Stimulated activated CD4-positive, alpha-beta T cell treated with anti-CD3 and anti-CD28 coated beads, Interleukin-2, amount 100 ng/mL, for 4 hours (primary cell): ENCODE measurements around the gene LEO1.

ENCODE experiments used
- DNase-seq: peaks from one replicate; pipeline ENCODE4 v3.0.0-alpha.2; 2020; ENCODE audit warnings: low read depth

The LEO1 gene

GRCh38 chr15:51931016-51931415 lies 40.6 kb downstream of the LEO1 start:
- no peak for DNase-seq

GRCh38 chr15:51926809-51927208 lies 44.8 kb downstream of the LEO1 start:
- no peak for DNase-seq

- no peak for DNase-seq
Observed at GRCh38 chr15:51924156-51925068, 47.2 kb downstream of the LEO1 start.

- no peak for DNase-seq
Observed at GRCh38 chr15:51917493-51917892, 54.1 kb downstream of the LEO1 start.

- no peak for DNase-seq
Observed at GRCh38 chr15:51912528-51912927, 59.0 kb downstream of the LEO1 start.

- DNase-seq = no peak
Observed at GRCh38 chr15:51909584-51909983, 62.0 kb downstream of the LEO1 start.

- DNase-seq = no peak
Observed at GRCh38 chr15:51908316-51908715, 63.3 kb downstream of the LEO1 start.

- no peak for DNase-seq
Observed at GRCh38 chr15:51907136-51907862, 64.3 kb downstream of the LEO1 start.

GRCh38 chr15:51904931-51905330 lies 66.6 kb downstream of the LEO1 start:
- no peak for DNase-seq

GRCh38 chr15:51904421-51904820 lies 67.2 kb downstream of the LEO1 start:
- no peak for DNase-seq

- no peak for DNase-seq
Observed at GRCh38 chr15:51889486-51889885, 82.1 kb downstream of the LEO1 start.

- DNase-seq = no peak
Observed at GRCh38 chr15:51888593-51889195, 82.9 kb downstream of the LEO1 start.
